ENCODE measurements around the gene STK17B.
"Not testable (repeated sequence)": the region's sequence is repeated elsewhere in the genome, so short reads cannot be mapped to it uniquely, and the experiment has no call there.

STK17B gene

GRCh38 chr2:196105951-196106350 lies 65.4 kb downstream of the STK17B start:
- DNase-seq: no peak

GRCh38 chr2:196104066-196104465 lies 67.3 kb downstream of the STK17B start:
- DNase-seq: no peak

- DNase-seq: no peak
Observed at GRCh38 chr2:196103626-196104025, 67.8 kb downstream of the STK17B start.

GRCh38 chr2:196101325-196101991 lies 69.9 kb downstream of the STK17B start:
- DNase-seq: no peak

- DNase-seq: no peak
Observed at GRCh38 chr2:196099916-196100315, 71.5 kb downstream of the STK17B start.

- DNase-seq: no peak
Observed at GRCh38 chr2:196097864-196098660, 73.3 kb downstream of the STK17B start.

- no peak for DNase-seq
Observed at GRCh38 chr2:196096982-196097745, 74.2 kb downstream of the STK17B start.

- DNase-seq: no peak
Observed at GRCh38 chr2:196096264-196096663, 75.1 kb downstream of the STK17B start.

GRCh38 chr2:196089448-196089847 lies 81.9 kb downstream of the STK17B start:
- not testable (repeated sequence) for DNase-seq

- no peak for DNase-seq
Observed at GRCh38 chr2:196088203-196088602, 83.2 kb downstream of the STK17B start.

GRCh38 chr2:196086517-196087368 lies 84.6 kb downstream of the STK17B start:
- no peak for DNase-seq

- no peak for DNase-seq
Observed at GRCh38 chr2:196083601-196084000, 87.8 kb downstream of the STK17B start.

Measured in NCI-H1105 treated with DMSO at 0.1 percent for 48 hours (cell line).